Chondrocyte (in vitro differentiated cells): ENCODE measurements around the gene GSE1. TPM values are rescaled to one million over a fixed set of nuclear protein-coding genes. Genes with fewer than 3 reads are reported as not detected.

Experiments
- DNase-seq: peaks from one replicate; pipeline ENCODE4 v3.0.0; 2021; ENCODE audit warnings: mixed read lengths, low spot score
- H3K27ac Mint-ChIP-seq: one replicate; pipeline ENCODE4 v1.8.0; 2021; ENCODE audit warnings: mild to moderate bottlenecking, moderate library complexity, mixed read lengths; ENCODE audit not compliant: unreplicated experiment
- H3K27me3 Mint-ChIP-seq: 2 replicates; pipeline ENCODE4 v1.8.0; 2021; ENCODE audit warnings: low read depth, mixed read lengths
- H3K36me3 Mint-ChIP-seq: 2 replicates; pipeline ENCODE4 v1.8.0; 2021; ENCODE audit warnings: low read depth, mixed read lengths
- H3K4me1 Mint-ChIP-seq: 2 replicates; pipeline ENCODE4 v1.8.0; 2021; ENCODE audit warnings: low read depth, mild to moderate bottlenecking, mixed read lengths
- H3K4me3 Mint-ChIP-seq: one replicate; pipeline ENCODE4 v1.8.0; 2021; ENCODE audit warnings: mild to moderate bottlenecking, moderate library complexity, mixed read lengths; ENCODE audit not compliant: unreplicated experiment
- H3K9me3 Mint-ChIP-seq: 2 replicates; pipeline ENCODE4 v1.8.0; 2021; ENCODE audit warnings: low read depth, mixed read lengths
- total RNA-seq: library from RNA; stranded (reverse); gene quantifications from 3 replicates; pipeline ENCODE4 v1.2.1, GENCODE V29; 2021
- TF ChIP-seq, protein P1 (sequence below): fragments of 200-600 bp; sonication (generic); IDR thresholded peaks from 2 replicates; pipeline ENCODE4 v1.5.0; 2021; ENCODE audit warnings: antibody characterized with exemption, mild to moderate bottlenecking, moderate library complexity

The GSE1 gene
- total RNA-seq, 1 donor from 2014 or later: 22.6 TPM

DNA sequence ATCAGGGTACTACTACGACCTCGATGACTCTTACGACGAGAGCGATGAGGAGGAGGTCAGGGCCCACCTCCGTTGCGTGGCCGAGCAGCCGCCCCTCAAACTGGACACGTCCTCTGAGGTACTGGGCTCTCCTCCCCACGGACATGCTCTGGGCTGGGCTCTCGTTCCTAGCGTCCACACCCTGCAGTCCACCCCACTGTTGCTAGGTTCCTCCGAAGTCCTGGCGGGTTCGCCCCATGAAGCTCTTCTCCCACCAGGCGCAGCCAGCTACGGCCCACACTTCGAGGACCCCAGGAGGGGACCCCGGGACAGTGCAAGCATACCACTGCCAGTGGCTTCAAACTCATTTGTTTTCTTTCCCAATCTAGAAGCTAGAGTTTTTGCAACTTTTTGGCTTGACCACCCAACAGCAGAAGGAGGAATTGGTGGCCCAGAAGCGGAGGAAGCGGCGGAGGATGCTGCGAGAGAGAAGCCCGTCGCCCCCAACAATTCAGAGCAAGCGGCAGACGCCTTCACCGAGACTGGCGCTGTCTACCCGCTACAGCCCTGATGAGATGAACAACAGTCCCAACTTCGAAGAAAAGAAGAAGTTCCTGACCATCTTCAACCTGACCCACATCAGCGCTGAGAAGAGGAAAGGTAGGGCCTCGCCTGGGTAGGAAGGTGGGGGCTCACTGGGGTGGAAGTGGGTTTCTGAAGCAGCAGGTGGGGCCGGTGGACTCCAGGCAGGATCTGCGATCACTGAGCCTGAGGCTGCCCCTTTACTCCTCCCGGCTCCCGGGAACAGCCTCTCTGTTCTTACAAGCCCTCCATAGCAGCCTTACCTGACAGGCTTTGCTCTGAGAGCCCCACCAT is 50.1 kb downstream of the GSE1 start:
- H3K27ac Mint-ChIP-seq: no peak overlapping the region
- no peaks in the 10 kb centered on the region for H3K9me3 Mint-ChIP-seq
- peaks cover 24% of the 10 kb centered on the region for H3K36me3 Mint-ChIP-seq
- DNase-seq: no peak
- no peaks in the 10 kb centered on the region for H3K27me3 Mint-ChIP-seq
- TF ChIP-seq, protein P1, sequence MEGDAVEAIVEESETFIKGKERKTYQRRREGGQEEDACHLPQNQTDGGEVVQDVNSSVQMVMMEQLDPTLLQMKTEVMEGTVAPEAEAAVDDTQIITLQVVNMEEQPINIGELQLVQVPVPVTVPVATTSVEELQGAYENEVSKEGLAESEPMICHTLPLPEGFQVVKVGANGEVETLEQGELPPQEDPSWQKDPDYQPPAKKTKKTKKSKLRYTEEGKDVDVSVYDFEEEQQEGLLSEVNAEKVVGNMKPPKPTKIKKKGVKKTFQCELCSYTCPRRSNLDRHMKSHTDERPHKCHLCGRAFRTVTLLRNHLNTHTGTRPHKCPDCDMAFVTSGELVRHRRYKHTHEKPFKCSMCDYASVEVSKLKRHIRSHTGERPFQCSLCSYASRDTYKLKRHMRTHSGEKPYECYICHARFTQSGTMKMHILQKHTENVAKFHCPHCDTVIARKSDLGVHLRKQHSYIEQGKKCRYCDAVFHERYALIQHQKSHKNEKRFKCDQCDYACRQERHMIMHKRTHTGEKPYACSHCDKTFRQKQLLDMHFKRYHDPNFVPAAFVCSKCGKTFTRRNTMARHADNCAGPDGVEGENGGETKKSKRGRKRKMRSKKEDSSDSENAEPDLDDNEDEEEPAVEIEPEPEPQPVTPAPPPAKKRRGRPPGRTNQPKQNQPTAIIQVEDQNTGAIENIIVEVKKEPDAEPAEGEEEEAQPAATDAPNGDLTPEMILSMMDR: no peak
- no peak overlapping the region for H3K4me3 Mint-ChIP-seq
- no peaks in the 10 kb centered on the region for H3K4me1 Mint-ChIP-seq

DNA sequence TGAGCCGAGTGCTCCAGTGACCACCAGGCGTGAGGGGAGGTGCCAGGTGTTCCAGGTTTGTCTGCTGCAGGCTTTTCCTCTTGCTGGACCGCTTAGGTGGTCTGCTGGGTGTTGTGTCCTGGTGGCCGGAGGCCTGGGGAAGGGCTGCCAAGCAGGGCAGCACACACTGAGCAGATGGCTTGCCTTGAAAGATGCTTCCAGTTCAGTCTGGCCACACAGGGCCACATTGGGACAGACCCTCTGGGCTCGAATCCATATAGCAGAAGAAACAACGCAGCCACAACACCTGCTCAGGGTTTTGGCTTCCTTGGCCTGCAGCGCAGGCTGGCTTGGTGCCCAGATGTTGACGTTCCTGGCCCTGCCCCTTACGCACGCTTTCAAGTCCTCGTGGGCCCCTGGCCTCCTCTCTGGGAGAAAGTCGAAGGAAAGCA is 50.8 kb downstream of the GSE1 start:
- Mint-ChIP-seq H3K27ac (no peak overlapping the region), H3K4me3 (no peak overlapping the region), H3K27me3 (no peaks in the 10 kb centered on the region), H3K4me1 (no peaks in the 10 kb centered on the region), H3K9me3 (no peaks in the 10 kb centered on the region), H3K36me3 (peaks cover 24% of the 10 kb centered on the region)
- no peak for DNase-seq
- TF ChIP-seq, protein P1: no peak

DNA sequence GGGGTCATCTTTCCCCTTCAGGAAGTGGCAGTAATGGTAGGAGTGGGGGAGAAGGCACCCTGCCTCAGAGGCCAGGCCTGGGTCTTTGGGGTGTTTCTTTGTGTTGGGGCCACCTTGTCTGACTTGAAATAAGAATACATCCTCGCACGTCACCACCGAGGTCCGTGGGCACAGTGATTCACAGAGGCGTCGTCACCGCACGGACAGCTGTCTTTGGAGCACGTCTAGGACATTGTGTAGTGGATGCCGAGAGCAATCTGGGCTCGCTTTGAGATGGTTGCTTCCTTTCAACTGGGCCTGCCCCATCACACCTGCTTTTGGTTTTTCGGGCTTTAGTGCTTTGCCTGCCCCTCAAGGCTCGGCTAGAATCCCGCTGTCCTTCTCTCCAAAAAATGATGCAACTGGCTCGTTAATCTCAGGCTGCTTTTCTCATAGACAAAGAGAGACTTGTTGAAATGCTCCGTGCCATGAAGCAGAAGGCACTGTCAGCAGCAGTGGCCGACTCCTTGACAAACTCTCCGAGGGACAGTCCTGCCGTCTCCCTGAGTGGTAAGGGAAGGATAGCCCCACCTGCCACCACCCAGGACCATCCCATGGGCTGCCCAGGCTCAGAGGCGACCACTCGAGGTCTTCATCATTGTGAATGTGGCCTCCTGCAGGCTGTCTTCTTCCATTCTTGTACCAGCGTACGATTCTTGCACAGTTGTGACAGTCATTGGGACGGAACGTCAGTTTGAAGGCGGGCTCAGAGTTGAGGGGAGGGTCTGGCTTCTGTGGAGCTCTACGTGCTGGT is 51.7 kb downstream of the GSE1 start:
- no peaks in the 10 kb centered on the region for H3K9me3 Mint-ChIP-seq
- H3K4me1 Mint-ChIP-seq: no peaks in the 10 kb centered on the region
- no peaks in the 10 kb centered on the region for H3K27me3 Mint-ChIP-seq
- TF ChIP-seq, protein P1: no peak
- H3K27ac Mint-ChIP-seq: no peak overlapping the region
- H3K36me3 Mint-ChIP-seq: peaks cover 24% of the 10 kb centered on the region
- no peak overlapping the region for H3K4me3 Mint-ChIP-seq
- DNase-seq: no peak

DNA sequence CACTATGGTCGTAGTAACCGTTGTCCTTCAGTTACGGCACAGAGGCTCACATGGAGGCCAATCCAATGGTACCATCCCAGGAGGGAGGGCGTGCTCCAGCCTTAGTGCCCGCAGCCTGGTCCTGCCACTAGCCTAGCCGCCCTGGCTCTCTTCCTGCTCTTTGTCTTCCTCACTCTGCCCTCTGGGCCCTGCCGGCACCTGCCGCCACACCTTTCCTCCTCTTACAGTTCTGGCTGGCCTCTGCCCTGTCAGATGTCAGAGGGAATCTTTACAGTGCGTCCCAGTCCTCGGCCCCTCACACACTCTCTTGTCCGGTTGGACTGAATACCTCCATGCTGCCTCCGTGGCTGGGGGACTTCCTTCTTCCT is 52.2 kb downstream of the GSE1 start:
- H3K27me3 Mint-ChIP-seq: no peaks in the 10 kb centered on the region
- TF ChIP-seq, protein P1: no peak
- no peaks in the 10 kb centered on the region for H3K4me1 Mint-ChIP-seq
- DNase-seq: peak; percentile 62
- H3K4me3 Mint-ChIP-seq: no peak overlapping the region
- H3K9me3 Mint-ChIP-seq: no peaks in the 10 kb centered on the region
- peaks cover 26% of the 10 kb centered on the region for H3K36me3 Mint-ChIP-seq
- H3K27ac Mint-ChIP-seq: no peak overlapping the region

DNA sequence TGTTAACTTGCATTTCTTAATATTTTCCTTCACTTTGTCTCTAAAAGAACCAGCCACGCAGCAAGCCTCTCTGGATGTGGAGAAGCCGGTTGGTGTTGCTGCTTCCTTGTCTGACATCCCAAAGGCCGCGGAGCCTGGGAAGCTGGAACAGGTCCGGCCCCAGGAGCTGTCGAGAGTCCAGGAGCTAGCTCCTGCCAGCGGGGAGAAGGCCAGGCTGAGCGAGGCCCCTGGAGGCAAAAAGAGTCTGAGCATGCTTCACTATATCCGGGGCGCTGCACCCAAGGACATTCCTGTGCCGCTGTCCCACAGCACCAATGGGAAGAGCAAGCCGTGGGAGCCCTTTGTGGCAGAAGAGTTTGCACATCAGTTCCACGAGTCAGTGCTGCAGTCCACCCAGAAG is 52.8 kb downstream of the GSE1 start:
- TF ChIP-seq, protein P1: no peak
- DNase-seq: peak; percentile 73
- Mint-ChIP-seq H3K27ac (no peak overlapping the region), H3K9me3 (no peaks in the 10 kb centered on the region), H3K4me3 (no peak overlapping the region), H3K36me3 (peaks cover 31% of the 10 kb centered on the region), H3K27me3 (no peaks in the 10 kb centered on the region), H3K4me1 (no peaks in the 10 kb centered on the region)
